Fibroblast of mammary gland (primary cell): ENCODE results near the gene ZBED4.

Experiments used
- DNase-seq: peaks from one replicate; pipeline ENCODE4 v3.0.0-alpha.2; 2010; ENCODE audit warnings: low read depth
- H3K4me3 ChIP-seq: 2 replicates; pipeline ENCODE4 v1.5.1; 2011; ENCODE audit warnings: low read depth, mild to moderate bottlenecking, low read length, moderate library complexity; ENCODE audit not compliant: control insufficient read depth
- CTCF ChIP-seq: conservative IDR thresholded peaks from 2 replicates; pipeline ENCODE4 v1.5.1; 2011; ENCODE audit warnings: low read depth, low read length, inconsistent platforms; ENCODE audit not compliant: control insufficient read depth, insufficient read depth

The ZBED4 gene

GRCh38 chr22:49886346-49887063 is 32.9 kb downstream of the ZBED4 start:
- no peak overlapping the region for H3K4me3 ChIP-seq
- no peak for DNase-seq
- TF ChIP-seq CTCF, result no peak

- no peak overlapping the region for H3K4me3 ChIP-seq
- no peak for DNase-seq
- no peak for TF ChIP-seq CTCF
These were observed 33.4 kb downstream of the ZBED4 start for GRCh38 chr22:49887064-49887451.

- no peak for DNase-seq
- TF ChIP-seq CTCF, result no peak
- H3K4me3 ChIP-seq, result no peak overlapping the region
These were observed 34.1 kb downstream of the ZBED4 start for GRCh38 chr22:49887702-49888101.

GRCh38 chr22:49889071-49889470 is 35.4 kb downstream of the ZBED4 start:
- no peak overlapping the region for H3K4me3 ChIP-seq
- no peak for TF ChIP-seq CTCF
- no peak for DNase-seq

GRCh38 chr22:49892226-49892899 is 38.7 kb downstream of the ZBED4 start:
- TF ChIP-seq CTCF, result no peak
- H3K4me3 ChIP-seq, result no peak overlapping the region
- no peak for DNase-seq

- no peak for DNase-seq
- H3K4me3 ChIP-seq, result no peak overlapping the region
- no peak for TF ChIP-seq CTCF
These were observed 39.4 kb downstream of the ZBED4 start for GRCh38 chr22:49893025-49893424.
